ENCODE results near the gene NEURL1. TPM values are rescaled to one million over a fixed set of nuclear protein-coding genes. Genes with fewer than 3 reads are reported as not detected.
A peak's percentile ranks its signal among the peaks of the same experiment; 100 is the strongest.
"Not testable (repeated sequence)": the region's sequence is repeated elsewhere in the genome, so short reads cannot be mapped to it uniquely, and the experiment has no call there.

The NEURL1 gene
- polyA plus RNA-seq, 3 donors = 3.0 to 17.2 (median 3.3) TPM

DNA sequence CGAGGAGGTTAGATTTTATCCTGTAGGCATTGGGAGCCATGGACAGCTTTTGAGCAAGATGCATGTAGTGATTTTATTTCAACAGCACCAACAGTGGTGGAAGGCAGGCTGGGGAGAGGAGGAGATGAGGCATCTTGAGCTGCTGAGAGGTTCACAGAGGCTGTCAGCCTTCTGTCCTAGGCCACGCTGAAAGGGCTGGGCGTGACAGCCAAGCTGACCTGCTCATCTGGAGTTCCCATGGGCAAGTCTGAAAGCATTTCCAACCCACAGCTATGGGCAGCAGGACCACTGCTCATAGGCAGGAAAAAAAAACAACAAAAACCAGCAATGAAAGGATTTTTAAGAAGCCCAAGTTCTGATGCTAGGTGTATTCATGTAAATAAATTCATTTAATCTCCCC is 7.7 kb downstream of the NEURL1 start:
- intact Hi-C loops (cut with micrococcal nuclease) = no loop called here
- Histone ChIP-seq H3K4me2 (replicated peaks; ENCODE audit: extremely low read depth, low read length, poor library complexity, severe bottlenecking) (no peak overlapping the region), H3K4me3 (replicated peaks in 1 of 3; ENCODE audit: low read depth in 2 of 3, low read length in 3 of 3) (no peak overlapping the region), H4K20me1 (ENCODE audit: insufficient read depth, low read length) (no peaks in the 10 kb centered on the region), H3K36me3 (replicated peaks in 1 of 2; ENCODE audit: control insufficient read depth in 1 of 2, insufficient read depth in 2 of 2, low read length in 2 of 2) (no peaks in the 10 kb centered on the region), H3K9me3 (replicated peaks in 1 of 2; ENCODE audit: control insufficient read depth in 1 of 2, insufficient read depth in 1 of 2, low read length in 2 of 2) (no peaks in the 10 kb centered on the region), H3K4me1 (ENCODE audit: control insufficient read depth in 1 of 2, insufficient read depth in 2 of 2, low read length in 2 of 2) (peaks cover 0 to 7% of the 10 kb centered on the region in 2 donors), H3K27ac (ENCODE audit: low read depth in 1 of 2, low read length in 2 of 2) (no peak overlapping the region), H3K27me3 (ENCODE audit: control insufficient read depth in 2 of 2, insufficient read depth in 2 of 2, low read length in 2 of 2) (peaks cover 4 to 16% of the 10 kb centered on the region in 2 donors), H3K9ac (ENCODE audit: insufficient read depth, low read length, poor library complexity, severe bottlenecking) (no peak overlapping the region), H3K79me2 (ENCODE audit: insufficient read depth, low read length) (no peaks in the 10 kb centered on the region), H2AFZ (ENCODE audit: insufficient read depth, low read depth, low read length, poor library complexity, severe bottlenecking) (no peak overlapping the region)
- TF ChIP-seq, protein P1, sequence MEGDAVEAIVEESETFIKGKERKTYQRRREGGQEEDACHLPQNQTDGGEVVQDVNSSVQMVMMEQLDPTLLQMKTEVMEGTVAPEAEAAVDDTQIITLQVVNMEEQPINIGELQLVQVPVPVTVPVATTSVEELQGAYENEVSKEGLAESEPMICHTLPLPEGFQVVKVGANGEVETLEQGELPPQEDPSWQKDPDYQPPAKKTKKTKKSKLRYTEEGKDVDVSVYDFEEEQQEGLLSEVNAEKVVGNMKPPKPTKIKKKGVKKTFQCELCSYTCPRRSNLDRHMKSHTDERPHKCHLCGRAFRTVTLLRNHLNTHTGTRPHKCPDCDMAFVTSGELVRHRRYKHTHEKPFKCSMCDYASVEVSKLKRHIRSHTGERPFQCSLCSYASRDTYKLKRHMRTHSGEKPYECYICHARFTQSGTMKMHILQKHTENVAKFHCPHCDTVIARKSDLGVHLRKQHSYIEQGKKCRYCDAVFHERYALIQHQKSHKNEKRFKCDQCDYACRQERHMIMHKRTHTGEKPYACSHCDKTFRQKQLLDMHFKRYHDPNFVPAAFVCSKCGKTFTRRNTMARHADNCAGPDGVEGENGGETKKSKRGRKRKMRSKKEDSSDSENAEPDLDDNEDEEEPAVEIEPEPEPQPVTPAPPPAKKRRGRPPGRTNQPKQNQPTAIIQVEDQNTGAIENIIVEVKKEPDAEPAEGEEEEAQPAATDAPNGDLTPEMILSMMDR (IDR thresholded peaks at IDR 0.05) = no peak
- Mint-ChIP-seq H3K9me3 (peaks cover 0 to 1% (median 0%) of the 10 kb centered on the region in 7 donors), H3K4me3 (peak overlapping the region in 1 of 2 donors; percentile 5), H3K36me3 (no peaks in the 10 kb centered on the region), H3K27me3 (ENCODE audit: low read depth in 3 of 3) (peaks cover 26 to 40% (median 31%) of the 10 kb centered on the region in 3 donors), H3K27ac (no peak overlapping the region), H3K4me1 (peaks cover 7% of the 10 kb centered on the region)
- 89% methylated on average over 2 of the region's 3 CpGs for WGBS (ENCODE audit: insufficient coverage)
- DNase-seq = no peak

DNA sequence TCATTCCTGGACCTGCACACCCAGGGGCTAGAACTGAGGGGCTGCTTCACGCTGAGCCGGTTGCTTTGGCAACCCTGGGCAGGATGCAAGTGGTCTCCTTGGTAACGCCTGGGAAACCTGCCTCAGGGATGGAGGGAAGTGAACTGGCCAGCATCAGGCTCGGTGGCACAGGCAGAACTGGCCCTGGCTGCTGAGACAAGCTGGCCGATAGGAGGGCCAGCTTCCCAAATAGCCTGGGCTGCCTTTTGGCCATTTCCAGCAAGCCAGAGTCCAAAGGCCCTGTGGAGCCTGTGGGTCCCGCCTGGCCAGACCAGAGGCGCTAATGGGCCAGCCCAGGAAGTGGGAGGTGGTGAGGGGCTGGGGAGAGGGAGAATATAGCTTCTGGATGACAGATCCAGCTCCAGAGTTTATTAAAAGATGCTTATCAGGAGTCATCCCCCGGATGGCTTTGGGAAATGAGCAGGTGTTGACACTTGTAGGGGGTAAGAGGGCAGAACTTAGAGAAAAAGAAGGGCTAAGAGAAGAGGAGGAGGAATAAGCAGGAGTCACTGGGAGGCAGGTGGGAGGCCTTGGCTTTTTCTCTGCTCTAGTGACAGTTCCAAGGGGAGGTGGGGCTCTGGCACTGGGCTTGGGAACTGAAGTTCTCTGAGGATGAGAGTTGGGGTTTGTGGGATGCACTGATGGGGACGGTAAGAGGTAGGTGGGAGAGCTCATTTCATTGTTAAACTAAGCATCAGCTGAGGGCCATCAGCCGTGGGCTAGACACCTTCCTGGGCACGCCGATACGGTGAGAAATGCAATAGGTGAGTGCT is 9.6 kb downstream of the NEURL1 start:
- no peak overlapping the region for H2AFZ ChIP-seq (ENCODE audit: insufficient read depth, low read depth, low read length, poor library complexity, severe bottlenecking)
- Mint-ChIP-seq H3K4me3 (no peak overlapping the region), H3K27me3 (ENCODE audit: low read depth in 3 of 3) (peaks cover 13 to 26% (median 21%) of the 10 kb centered on the region in 3 donors), H3K36me3 (no peaks in the 10 kb centered on the region), H3K27ac (no peak overlapping the region), H3K9me3 (no peaks in the 10 kb centered on the region), H3K4me1 (peaks cover 7% of the 10 kb centered on the region)
- H3K27ac ChIP-seq (ENCODE audit: low read depth in 1 of 2, low read length in 2 of 2) = no peak overlapping the region
- no peaks in the 10 kb centered on the region for H4K20me1 ChIP-seq (ENCODE audit: insufficient read depth, low read length)
- no peaks in the 10 kb centered on the region for H3K79me2 ChIP-seq (ENCODE audit: insufficient read depth, low read length)
- TF ChIP-seq, protein P1 (IDR thresholded peaks at IDR 0.05) = no peak
- H3K4me1 ChIP-seq (ENCODE audit: control insufficient read depth in 1 of 2, insufficient read depth in 2 of 2, low read length in 2 of 2) = peaks cover 0 to 7% of the 10 kb centered on the region in 2 donors
- H3K27me3 ChIP-seq (ENCODE audit: control insufficient read depth in 2 of 2, insufficient read depth in 2 of 2, low read length in 2 of 2) = no peaks in the 10 kb centered on the region
- H3K36me3 ChIP-seq (replicated peaks in 1 of 2; ENCODE audit: control insufficient read depth in 1 of 2, insufficient read depth in 2 of 2, low read length in 2 of 2) = no peaks in the 10 kb centered on the region
- DNase-seq = no peak
- no peak overlapping the region for H3K9ac ChIP-seq (ENCODE audit: insufficient read depth, low read length, poor library complexity, severe bottlenecking)
- 49% methylated on average over 8 of the region's 13 CpGs for WGBS (ENCODE audit: insufficient coverage)
- no peak overlapping the region for H3K4me3 ChIP-seq (replicated peaks in 1 of 3; ENCODE audit: low read depth in 2 of 3, low read length in 3 of 3)
- H3K4me2 ChIP-seq (replicated peaks; ENCODE audit: extremely low read depth, low read length, poor library complexity, severe bottlenecking) = no peak overlapping the region
- intact Hi-C loops (cut with micrococcal nuclease) = no loop called here
- H3K9me3 ChIP-seq (replicated peaks in 1 of 2; ENCODE audit: control insufficient read depth in 1 of 2, insufficient read depth in 1 of 2, low read length in 2 of 2) = no peaks in the 10 kb centered on the region

DNA sequence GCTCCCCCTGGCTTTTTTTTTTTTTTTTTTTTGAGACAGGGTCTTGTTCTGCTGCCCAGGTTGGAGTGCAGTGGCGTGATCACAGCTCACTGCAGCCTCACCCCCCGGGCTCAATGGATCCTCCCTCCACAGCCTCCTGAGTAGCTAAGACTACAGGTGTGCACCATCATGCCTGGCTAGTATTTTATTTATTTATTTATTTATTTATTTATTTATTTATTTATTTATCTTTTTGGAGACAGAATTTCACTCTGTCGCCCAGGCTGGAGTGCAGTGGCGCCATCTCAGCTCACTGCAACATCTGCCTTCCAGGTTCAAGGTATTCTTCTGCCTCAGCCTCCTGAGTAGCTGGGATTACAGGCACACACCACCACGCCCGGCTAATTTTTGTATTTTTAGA is 10.3 kb downstream of the NEURL1 start:
- H3K27ac ChIP-seq (ENCODE audit: low read depth in 1 of 2, low read length in 2 of 2); H3K9me3 ChIP-seq (replicated peaks in 1 of 2; ENCODE audit: control insufficient read depth in 1 of 2, insufficient read depth in 1 of 2, low read length in 2 of 2); H4K20me1 ChIP-seq (ENCODE audit: insufficient read depth, low read length); H3K4me3 ChIP-seq (replicated peaks in 1 of 3; ENCODE audit: low read depth in 2 of 3, low read length in 3 of 3); intact Hi-C loops (cut with micrococcal nuclease); H3K79me2 ChIP-seq (ENCODE audit: insufficient read depth, low read length); H3K4me1 Mint-ChIP-seq; H3K36me3 Mint-ChIP-seq; H3K4me3 Mint-ChIP-seq; H3K4me2 ChIP-seq (replicated peaks; ENCODE audit: extremely low read depth, low read length, poor library complexity, severe bottlenecking); H2AFZ ChIP-seq (ENCODE audit: insufficient read depth, low read depth, low read length, poor library complexity, severe bottlenecking); H3K27ac Mint-ChIP-seq; H3K9me3 Mint-ChIP-seq; H3K4me1 ChIP-seq (ENCODE audit: control insufficient read depth in 1 of 2, insufficient read depth in 2 of 2, low read length in 2 of 2); H3K27me3 ChIP-seq (ENCODE audit: control insufficient read depth in 2 of 2, insufficient read depth in 2 of 2, low read length in 2 of 2); H3K9ac ChIP-seq (ENCODE audit: insufficient read depth, low read length, poor library complexity, severe bottlenecking); H3K36me3 ChIP-seq (replicated peaks in 1 of 2; ENCODE audit: control insufficient read depth in 1 of 2, insufficient read depth in 2 of 2, low read length in 2 of 2); DNase-seq: not testable (repeated sequence)
- H3K27me3 Mint-ChIP-seq (ENCODE audit: low read depth in 3 of 3) = peaks cover 13 to 21% (median 15%) of the 10 kb centered on the region in 3 donors
- 100% methylated on average over 2 of the region's 6 CpGs for WGBS (ENCODE audit: insufficient coverage)
